ENCODE measurements around the gene AGER. TPM values are rescaled to one million over a fixed set of nuclear protein-coding genes. Genes with fewer than 3 reads are reported as not detected.
A peak's percentile ranks its signal among the peaks of the same experiment; 100 is the strongest.
"Not testable (repeated sequence)": the region's sequence is repeated elsewhere in the genome, so short reads cannot be mapped to it uniquely, and the experiment has no call there.

Gene AGER
- total RNA-seq, 1 donor from 2014 or later: 0.26 TPM

GRCh38 chr6:32200711-32201475, 16.8 kb upstream of the AGER start:
- DNase-seq (ENCODE audit: low read depth, low spot score): no peak

GRCh38 chr6:32198866-32199265, 14.8 kb upstream of the AGER start:
- no peak for DNase-seq (ENCODE audit: low read depth, low spot score)

- DNase-seq (ENCODE audit: low read depth, low spot score): no peak
Observed at GRCh38 chr6:32198345-32198696, 14.3 kb upstream of the AGER start.

- no peak for DNase-seq (ENCODE audit: low read depth, low spot score)
Observed at GRCh38 chr6:32196682-32197616, 12.9 kb upstream of the AGER start.

GRCh38 chr6:32195902-32196681, 12.0 kb upstream of the AGER start:
- DNase-seq (ENCODE audit: low read depth, low spot score): peak; percentile 99

GRCh38 chr6:32195652-32195901, 11.5 kb upstream of the AGER start:
- no peak for DNase-seq (ENCODE audit: low read depth, low spot score)

GRCh38 chr6:32194825-32195651, 11.0 kb upstream of the AGER start:
- no peak for DNase-seq (ENCODE audit: low read depth, low spot score)

- DNase-seq (ENCODE audit: low read depth, low spot score): no peak
Observed at GRCh38 chr6:32194388-32194787, 10.3 kb upstream of the AGER start.

GRCh38 chr6:32193096-32193495, 9.0 kb upstream of the AGER start:
- not testable (repeated sequence) for DNase-seq (ENCODE audit: low read depth, low spot score)

- DNase-seq (ENCODE audit: low read depth, low spot score): no peak
Observed at GRCh38 chr6:32192608-32193039, 8.6 kb upstream of the AGER start, which contains the start of gene GPSM3. Gene GPSM3 (minus strand): TSS chr6:32192643. CDS start chr6:32192513, 130 bp downstream.

GRCh38 chr6:32191696-32192607, 7.9 kb upstream of the AGER start:
- no peak for DNase-seq (ENCODE audit: low read depth, low spot score)

- no peak for DNase-seq (ENCODE audit: low read depth, low spot score)
Observed at GRCh38 chr6:32190911-32191677, 7.0 kb upstream of the AGER start.

- DNase-seq (ENCODE audit: low read depth, low spot score): peak; percentile 85
Observed at GRCh38 chr6:32190054-32190851, 6.2 kb upstream of the AGER start, which contains the start of gene PBX2. Gene PBX2 (minus strand): TSS chr6:32190202. CDS start chr6:32189915, 287 bp downstream.

GRCh38 chr6:32189742-32190053, 5.6 kb upstream of the AGER start:
- DNase-seq (ENCODE audit: low read depth, low spot score): no peak

- DNase-seq (ENCODE audit: low read depth, low spot score): no peak
Observed at GRCh38 chr6:32189069-32189741, 5.2 kb upstream of the AGER start.

- DNase-seq (ENCODE audit: low read depth, low spot score): no peak
Observed at GRCh38 chr6:32188381-32189068, 4.5 kb upstream of the AGER start.

- not testable (repeated sequence) for DNase-seq (ENCODE audit: low read depth, low spot score)
Observed at GRCh38 chr6:32187725-32188380, 3.8 kb upstream of the AGER start.
